K562 (cell line): Measurements from ENCODE around the gene PBX1. TPM values are rescaled to one million over a fixed set of nuclear protein-coding genes. Genes with fewer than 3 reads are reported as not detected.

ENCODE experiments used
- ATAC-seq: fragments of 200-7000 bp; cut with Tn5 transposase; 3 replicates; pipeline ENCODE4 v1.9.1; 2020; ENCODE audit warnings: moderate library complexity
- BruUV-seq: library from RNA; stranded (reverse); fragments of 400-500 nt; replicated peaks from 2 replicates; lab custom pipeline; 2021; lab: Mats Ljungman, UMichigan
- CTCF ChIA-PET: fragments of 300-600 bp; formaldehyde crosslinking; extraction: SDS; loops from one replicate; lab custom pipeline; 2021; ENCODE audit warnings: low intra/inter-chr PET ratio; lab: Yijun Ruan, JAX
- POLR2A ChIA-PET: fragments of 300-600, 350-650 bp; sonication (Branson Sonifier 250); formaldehyde crosslinking; extraction: SDS; loops from one replicate; lab custom pipeline; 2021; ENCODE audit warnings: antibody characterized with exemption, inconsistent platforms; lab: Yijun Ruan, JAX
- DNase-seq, 4 experiments: peaks; one replicate each; pipeline versions ENCODE4 v3.0.0 to v3.0.0-alpha.2; 2011 to 2018; ENCODE audit warnings: low spot score in 3 of 4, mixed read lengths in 3 of 4; ENCODE audit errors: extremely low read depth in 1 of 4
- FAIRE-seq: peaks from 2 replicates; lab custom pipeline; 2011; peaks lifted over from hg19 to GRCh38; lab: Jason Lieb, UNC
- H2AFZ ChIP-seq: 2 replicates; pipeline ENCODE4 v1.6.0; 2011; ENCODE audit warnings: low read depth, low read length, control low read depth, inconsistent platforms
- H3K27ac ChIP-seq: fragments of 200-600 bp; 3 replicates; pipeline ENCODE4 v1.8.0; 2011; ENCODE audit warnings: low read depth, mild to moderate bottlenecking, control low read depth, inconsistent platforms, low read length, moderate library complexity, mixed read lengths; ENCODE audit errors: extremely low read depth
- H3K27me3 ChIP-seq, 2 experiments: fragments of 300-600 bp in 1 of 2; 2 replicates in 1 of 2; 3 replicates in 1 of 2; pipeline versions ENCODE4 v1.6.0 to v1.8.0; 2011; ENCODE audit warnings: inconsistent platforms in 2 of 2, low read length in 2 of 2, mild to moderate bottlenecking in 1 of 2, mixed read lengths in 1 of 2, moderate library complexity in 1 of 2; ENCODE audit not compliant: control insufficient read depth in 2 of 2, insufficient read depth in 2 of 2
- H3K36me3 ChIP-seq: fragments of 300-600 bp; 3 replicates; pipeline ENCODE4 v1.8.0; 2011; ENCODE audit warnings: mild to moderate bottlenecking, low read length, inconsistent platforms; ENCODE audit not compliant: control insufficient read depth, insufficient read depth
- H3K4me1 ChIP-seq, 2 experiments: fragments of 200-600 bp in 1 of 2; replicated peaks in 1 of 2; 2 replicates in 1 of 2; 3 replicates in 1 of 2; pipeline versions ENCODE4 v1.5.1 to v1.8.0; 2011; ENCODE audit warnings: inconsistent platforms in 2 of 2, low read length in 2 of 2, mild to moderate bottlenecking in 1 of 2, mixed read lengths in 1 of 2, moderate library complexity in 1 of 2; ENCODE audit not compliant: control insufficient read depth in 2 of 2, insufficient read depth in 2 of 2
- H3K4me2 ChIP-seq: 2 replicates; pipeline ENCODE4 v1.6.1; 2011; ENCODE audit warnings: low read length, control low read depth, inconsistent platforms, mixed read lengths; ENCODE audit not compliant: insufficient read depth
- H3K4me3 ChIP-seq: fragments of 200-600 bp; sonication (generic), shearing (Covaris generic); 2 replicates; pipeline ENCODE4 v1.5.1; 2016; ENCODE audit warnings: control low read depth, inconsistent platforms
- H3K79me2 ChIP-seq: fragments of 200-600 bp; 3 replicates; pipeline ENCODE4 v1.8.0; 2011; ENCODE audit warnings: low read length, inconsistent platforms; ENCODE audit not compliant: control insufficient read depth, insufficient read depth
- H3K9ac ChIP-seq, 2 experiments: 2 replicates each; pipeline versions ENCODE4 v1.6.0 to v1.6.1; 2011; ENCODE audit warnings: low read depth in 2 of 2, low read length in 2 of 2, control low read depth in 1 of 2, inconsistent platforms in 1 of 2, mild to moderate bottlenecking in 1 of 2, mixed read lengths in 1 of 2; ENCODE audit not compliant: insufficient read depth in 1 of 2
- H3K9me1 ChIP-seq: one replicate; pipeline ENCODE4 v1.6.0; 2011; ENCODE audit warnings: inconsistent platforms, mild to moderate bottlenecking, low read length, moderate library complexity; ENCODE audit not compliant: control insufficient read depth, insufficient read depth
- H3K9me3 ChIP-seq: replicated peaks from 2 replicates; pipeline ENCODE4 v1.5.1; 2011; ENCODE audit warnings: low read depth, low read length, inconsistent platforms; ENCODE audit not compliant: control insufficient read depth, insufficient read depth
- H4K20me1 ChIP-seq: replicated peaks from 2 replicates; pipeline ENCODE4 v1.6.1; 2011; ENCODE audit warnings: low read length, inconsistent platforms, mixed read lengths; ENCODE audit not compliant: control insufficient read depth, insufficient read depth
- CBFA2T2 ChIP-seq: fragments of 450-650 bp; conservative IDR thresholded peaks from 2 replicates; pipeline ENCODE4 v1.6.1; 2017; ENCODE audit warnings: mild to moderate bottlenecking
- GATAD2A ChIP-seq: fragments of 450-650 bp; IDR thresholded peaks from 2 replicates; pipeline ENCODE4 v1.6.1; 2017
- HIVEP1 ChIP-seq: fragments of 250-450 bp; sonication (Bioruptor Pico); IDR thresholded peaks from 2 replicates; pipeline ENCODE4 v1.4.0; 2020; ENCODE audit warnings: mild to moderate bottlenecking
- NFE2L1 ChIP-seq: fragments of 450-650 bp; IDR thresholded peaks from 2 replicates; pipeline ENCODE4 v1.6.1; 2016; ENCODE audit warnings: missing genetic modification characterization, low read depth, mild to moderate bottlenecking, missing compliant biosample characterization, moderate library complexity, borderline replicate concordance
- PHB ChIP-seq: fragments of 250-450 bp; sonication (Bioruptor Pico); IDR thresholded peaks from 2 replicates; pipeline ENCODE4 v1.5.0; 2021
- PTRF ChIP-seq: fragments of 450-650 bp; IDR thresholded peaks from 2 replicates; pipeline ENCODE4 v1.6.1; 2016; ENCODE audit warnings: mild to moderate bottlenecking, missing genetic modification characterization, missing compliant biosample characterization
- RAD51 ChIP-seq: fragments of 450-650 bp; IDR thresholded peaks from 2 replicates; pipeline ENCODE4 v1.7.1; 2016; ENCODE audit warnings: low read depth, mild to moderate bottlenecking, borderline replicate concordance
- STAT6 ChIP-seq: sonication (generic); formaldehyde crosslinking; IDR thresholded peaks from 2 replicates; pipeline ENCODE4 v1.8.1; 2023; ENCODE audit warnings: mild to moderate bottlenecking, missing genetic modification reagents
- USF1 ChIP-seq: sonication (generic); formaldehyde crosslinking; IDR thresholded peaks from 2 replicates; pipeline ENCODE4 v1.9.0; 2022; ENCODE audit warnings: mild to moderate bottlenecking, missing genetic modification reagents
- USF2 ChIP-seq: sonication (generic); formaldehyde crosslinking; IDR thresholded peaks from 2 replicates; pipeline ENCODE4 v1.5.0; 2020; ENCODE audit warnings: missing genetic modification reagents
- WGBS: fragments of 100-300 bp; shearing (Covaris generic); methylation state at CpG from one replicate; pipeline ENCODE4 v1.1.6; 2016; ENCODE audit warnings: low coverage, mixed read lengths; ENCODE audit not compliant: insufficient coverage; ENCODE audit errors: missing lambda C conversion rate; 5-methylcytosine and 5-hydroxymethylcytosine counted together
- in situ Hi-C: fragments of 300-500 bp; cut with MboI; formaldehyde crosslinking; loops from 4 replicates; pipeline ENCODE4 v1.15.0; 2018; ENCODE audit warnings: inconsistent platforms, mixed read lengths
- intact Hi-C: fragments of 100-400 bp; cut with micrococcal nuclease; formaldehyde crosslinking; loops from 2 replicates; pipeline ENCODE4 v1.14.2; 2022
- polyA plus RNA-seq, 8 experiments: library from polyadenylated mRNA; depleted of rRNA in 4 of 8; stranded (reverse) in 5 of 8; unstranded in 3 of 8; fragments of >200 nt; fragmentation: Nextera tagmentation in 2 of 8; fragmentation: Illumina TruSeq in 1 of 8; extraction: Ambion mirVana in 2 of 8; extraction: Trizol in 1 of 8; gene quantifications; 2 replicates each; pipeline versions ENCODE4 v1.2.1 to v1.2.3, GENCODE V29; 2011 to 2014; ENCODE audit warnings: inconsistent platforms in 1 of 8, missing spikeins in 1 of 8
- total RNA-seq, 7 experiments: library from RNA; depleted of rRNA in 6 of 7; stranded (reverse); fragments of >200 nt in 6 of 7; fragmentation: Illumina TruSeq in 2 of 7; extraction: Trizol in 2 of 7; gene quantifications; 2 replicates each; pipeline versions ENCODE4 v1.2.1 to v1.2.3, GENCODE V29; 2011 to 2021; ENCODE audit warnings: low replicate concordance in 1 of 7

Gene PBX1
- total and polyA plus RNA-seq, 9 of the 15 experiments (the other 6 are each of a cell fraction or from before 2014, with no cell fraction given) = 0.03 to 0.62 (median 0.17) TPM

- no peak overlapping the region for H2AFZ ChIP-seq
- no peaks in the 10 kb centered on the region for H3K4me1 ChIP-seq
- no peaks in the 10 kb centered on the region for H4K20me1 ChIP-seq
- TF ChIP-seq GATAD2A (no peak), USF2 (CRISPR knock-in tag) (peak; percentile 57), RAD51 (peak; percentile 75; the same call in 1 of the 2 replicates), CBFA2T2 (peak; percentile 20; the same call in 1 of the 2 replicates), HIVEP1 (CRISPR knock-in tag) (no peak), PHB (CRISPR knock-in tag) (no peak), STAT6 (no peak), PTRF (no peak), USF1 (peak; percentile 43; the same call in 1 of the 2 replicates), NFE2L1 (tag) (no peak)
- no peaks in the 10 kb centered on the region for H3K9me3 ChIP-seq
- 0 out of 5 replicates have a peak, but pooled peaks cover 0 to 4% of the 10 kb centered on the region in 2 experiments for H3K27me3 ChIP-seq
- no peak for FAIRE-seq
- ATAC-seq = no peak
- H3K79me2 ChIP-seq = no peaks in the 10 kb centered on the region
- H3K9me1 ChIP-seq = no peaks in the 10 kb centered on the region
- POLR2A ChIA-PET = no interaction called here
- CTCF ChIA-PET = no interaction called here
- H3K9ac ChIP-seq = no peak overlapping the region
- H3K4me2 ChIP-seq = no peak overlapping the region
- no peaks in the 10 kb centered on the region for H3K36me3 ChIP-seq
- intact Hi-C loops (no loop called here), in situ Hi-C loops (no loop called here)
- no peak overlapping the region for H3K4me3 ChIP-seq
- BruUV-seq = no TSS peak
- WGBS = 2% methylated on average over 14 of the region's 14 CpGs
- no peak for DNase-seq
- H3K27ac ChIP-seq = no peak overlapping the region
Observed at GRCh38 chr1:164841702-164842465, 282.9 kb downstream of the PBX1 start.
